ENCODE results near the gene OR1I1. TPM values are rescaled to one million over a fixed set of nuclear protein-coding genes. Genes with fewer than 3 reads are reported as not detected.

OR1I1 gene
- total RNA-seq, 1 donor from 2014 or later: not detected

GRCh38 chr19:15118248-15118647, 36.2 kb downstream of the OR1I1 start:
- DNase-seq (ENCODE audit: low read depth in 2 of 2): no peak

DNA sequence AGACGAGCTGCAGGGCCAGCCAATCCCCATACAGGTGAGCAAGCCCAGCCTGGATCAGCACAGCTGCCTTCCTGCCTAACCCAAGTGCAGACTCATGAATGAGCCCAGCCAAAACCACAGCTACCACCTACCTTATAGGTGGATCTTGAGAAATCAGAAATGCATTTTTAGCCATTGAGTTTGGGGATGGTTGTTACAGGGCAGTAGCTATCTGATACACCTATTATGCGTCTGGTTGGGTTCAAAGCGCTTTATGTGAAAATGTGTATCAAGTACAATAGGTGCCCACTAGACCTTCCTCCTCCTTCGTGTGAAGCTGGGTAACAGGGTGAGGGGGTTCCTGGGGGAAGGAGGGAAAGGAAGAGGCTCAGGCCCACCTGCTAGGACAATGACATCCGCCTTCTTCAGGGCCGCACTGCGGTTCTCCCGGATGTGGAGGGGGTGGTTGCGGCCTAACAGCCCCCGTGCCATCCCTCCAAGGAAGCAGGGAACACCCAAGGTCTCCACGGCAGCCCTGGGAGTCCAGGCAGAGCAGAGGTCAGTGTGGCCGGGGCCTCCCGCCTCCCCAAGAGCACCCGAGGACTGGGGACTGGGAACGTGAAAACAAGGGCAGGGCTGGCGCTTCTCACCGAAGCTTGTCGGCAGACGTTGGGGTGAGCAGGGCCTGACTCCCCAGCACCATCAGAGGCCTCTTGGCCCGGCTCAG, 36.9 kb downstream of the OR1I1 start:
- no peak for DNase-seq (ENCODE audit: low read depth in 2 of 2)

- no peak for DNase-seq (ENCODE audit: low read depth in 2 of 2)
Observed at GRCh38 chr19:15120135-15121026, 38.4 kb downstream of the OR1I1 start.

- no peak for DNase-seq (ENCODE audit: low read depth in 2 of 2)
Observed at GRCh38 chr19:15122331-15123030, 40.5 kb downstream of the OR1I1 start.

DNA sequence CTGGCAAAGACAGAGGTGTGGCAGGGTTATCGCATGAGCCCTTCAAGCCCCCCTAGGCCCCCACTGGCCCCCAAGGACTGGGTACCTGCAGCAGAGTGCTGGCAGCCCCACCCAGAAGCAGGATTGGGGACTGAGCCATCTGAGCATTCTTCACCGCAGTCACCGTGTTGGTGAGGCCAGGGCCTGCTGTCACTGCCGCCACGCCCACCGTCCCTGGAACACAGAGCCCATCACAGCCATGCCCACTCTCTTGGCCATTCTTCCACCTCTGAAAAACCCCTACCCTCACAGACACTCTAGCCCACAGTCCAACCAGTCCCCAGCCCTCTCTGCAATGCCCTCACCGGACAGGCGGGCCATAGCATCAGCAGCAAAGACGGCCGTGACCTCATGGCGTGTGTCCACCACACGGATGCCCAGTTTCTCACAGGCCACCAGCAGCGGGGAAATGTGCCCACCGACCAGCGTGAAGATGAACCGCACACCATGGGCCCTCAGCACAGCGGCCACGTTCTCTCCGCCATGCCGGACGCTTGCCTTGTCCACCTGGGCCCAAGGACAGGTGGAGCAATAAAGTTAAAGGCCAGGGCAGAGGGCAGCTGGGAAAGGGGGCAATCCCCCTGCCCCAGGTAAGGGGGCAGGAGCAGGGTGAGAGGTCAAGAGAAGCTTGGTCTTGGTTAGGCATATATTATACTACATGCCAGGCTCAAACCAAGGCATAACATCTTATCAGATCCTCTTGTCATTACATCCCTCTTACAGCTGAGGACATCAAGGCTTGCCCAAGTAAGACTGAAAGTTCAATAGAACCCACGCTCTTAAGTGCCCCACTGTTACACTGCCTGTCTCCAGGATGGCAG, 41.2 kb downstream of the OR1I1 start:
- no peak for DNase-seq (ENCODE audit: low read depth in 2 of 2)

- no peak for DNase-seq (ENCODE audit: low read depth in 2 of 2)
Observed at GRCh38 chr19:15123900-15124299, 41.9 kb downstream of the OR1I1 start.

DNA sequence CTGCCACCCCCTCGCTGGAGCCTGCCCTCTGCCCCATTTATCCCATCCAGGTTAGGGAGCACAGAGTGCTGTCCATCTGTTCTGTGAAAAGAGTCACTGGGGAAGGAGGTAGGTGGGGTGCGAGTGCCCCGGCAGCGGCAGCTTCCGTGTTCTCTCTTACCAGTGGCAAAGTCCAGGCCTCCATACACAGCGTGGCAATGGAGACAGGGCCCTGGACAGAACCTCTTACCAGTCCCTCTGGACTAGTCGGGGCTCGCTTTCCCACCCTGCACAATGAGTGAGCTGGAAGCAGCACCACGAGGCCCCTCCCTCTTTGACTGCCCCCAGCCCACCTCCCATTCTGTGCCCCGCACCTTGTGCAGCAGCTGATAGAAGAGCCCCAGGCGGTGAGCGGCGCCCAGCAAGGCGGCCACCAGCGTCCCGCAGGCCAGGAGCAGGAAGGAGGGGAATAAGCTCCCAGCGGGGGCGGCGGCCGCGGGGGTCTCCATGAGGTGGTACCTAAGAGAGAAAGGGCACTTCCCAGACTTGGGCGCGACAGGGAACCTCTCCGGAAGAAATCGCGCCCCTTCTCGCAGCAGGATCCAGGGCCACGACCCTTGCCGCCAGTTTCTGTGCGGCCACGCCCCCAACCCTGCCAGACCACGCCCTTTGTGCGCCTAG, 42.7 kb downstream of the OR1I1 start:
- DNase-seq (ENCODE audit: low read depth in 2 of 2): no peak

DNA sequence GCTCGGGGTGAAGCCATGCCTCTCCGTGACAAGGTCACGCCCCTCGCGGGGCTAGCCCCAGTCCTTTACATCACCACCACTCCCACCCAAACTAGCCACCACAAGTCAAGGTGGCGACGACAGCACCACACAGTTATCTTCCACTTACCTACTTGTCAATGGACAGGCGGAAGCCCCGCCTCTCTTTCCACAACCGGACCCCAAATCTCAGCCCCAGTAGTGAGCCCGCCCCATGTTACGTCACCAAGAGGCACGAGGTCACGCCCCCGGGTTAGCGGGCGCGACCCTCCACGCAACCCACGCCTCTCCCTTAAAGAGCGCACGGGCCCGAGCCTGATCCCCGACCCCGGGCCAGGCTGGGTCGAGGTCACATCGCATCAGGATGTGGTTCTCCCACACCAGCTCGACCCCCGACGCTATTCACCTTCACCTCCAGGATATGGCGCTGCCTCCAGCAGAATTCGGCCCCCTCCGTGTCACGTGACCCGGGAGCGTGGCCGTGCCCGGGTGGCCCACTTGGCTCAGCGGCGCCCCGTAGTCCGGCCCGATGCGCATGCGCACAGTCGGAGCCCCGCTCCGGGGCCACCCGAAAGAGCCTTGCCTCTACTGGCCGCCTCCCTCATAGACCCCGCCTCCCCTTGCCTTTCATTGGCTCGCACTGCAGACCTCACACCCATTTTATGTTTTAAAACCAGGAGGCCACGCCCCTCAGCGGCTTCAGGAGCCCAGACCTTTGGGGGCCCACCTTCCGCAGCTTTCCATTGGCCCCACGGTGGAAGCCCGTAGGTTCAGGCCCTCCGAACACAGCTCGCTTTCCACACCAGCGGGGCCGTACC, 43.4 kb downstream of the OR1I1 start:
- DNase-seq (ENCODE audit: low read depth in 2 of 2): peak; percentile 94 to 98

- DNase-seq (ENCODE audit: low read depth in 2 of 2): no peak
Observed at GRCh38 chr19:15126131-15126910, 44.3 kb downstream of the OR1I1 start.

DNA sequence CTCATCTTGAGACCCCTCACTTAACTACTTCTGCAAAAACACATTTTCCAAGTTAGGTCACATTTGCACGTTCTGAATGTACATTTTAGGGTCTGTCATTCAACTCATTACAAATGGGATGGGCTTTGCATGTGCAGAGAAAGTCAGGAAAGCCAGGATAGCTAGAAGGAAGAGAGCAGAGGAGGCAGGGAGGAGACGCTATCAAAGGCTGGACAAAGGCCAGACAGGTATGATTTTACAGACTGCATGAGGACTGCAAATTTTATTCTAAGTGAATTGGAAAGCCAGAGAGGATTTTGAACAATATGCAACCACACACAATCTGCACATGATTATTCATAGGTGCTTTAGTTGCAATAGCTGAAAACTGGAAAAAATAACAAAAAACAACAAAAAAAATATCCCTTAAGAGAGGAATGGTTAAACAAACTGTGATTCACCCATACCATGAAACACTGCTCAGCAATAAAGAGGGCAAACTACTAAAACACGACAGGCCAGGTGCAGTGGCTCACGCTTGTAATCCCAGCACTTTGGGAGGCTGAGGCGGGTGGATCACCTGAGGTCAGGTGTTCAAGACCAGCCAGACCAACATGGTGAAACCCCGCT, 46.3 kb downstream of the OR1I1 start:
- DNase-seq (ENCODE audit: low read depth in 2 of 2): no peak

DNA sequence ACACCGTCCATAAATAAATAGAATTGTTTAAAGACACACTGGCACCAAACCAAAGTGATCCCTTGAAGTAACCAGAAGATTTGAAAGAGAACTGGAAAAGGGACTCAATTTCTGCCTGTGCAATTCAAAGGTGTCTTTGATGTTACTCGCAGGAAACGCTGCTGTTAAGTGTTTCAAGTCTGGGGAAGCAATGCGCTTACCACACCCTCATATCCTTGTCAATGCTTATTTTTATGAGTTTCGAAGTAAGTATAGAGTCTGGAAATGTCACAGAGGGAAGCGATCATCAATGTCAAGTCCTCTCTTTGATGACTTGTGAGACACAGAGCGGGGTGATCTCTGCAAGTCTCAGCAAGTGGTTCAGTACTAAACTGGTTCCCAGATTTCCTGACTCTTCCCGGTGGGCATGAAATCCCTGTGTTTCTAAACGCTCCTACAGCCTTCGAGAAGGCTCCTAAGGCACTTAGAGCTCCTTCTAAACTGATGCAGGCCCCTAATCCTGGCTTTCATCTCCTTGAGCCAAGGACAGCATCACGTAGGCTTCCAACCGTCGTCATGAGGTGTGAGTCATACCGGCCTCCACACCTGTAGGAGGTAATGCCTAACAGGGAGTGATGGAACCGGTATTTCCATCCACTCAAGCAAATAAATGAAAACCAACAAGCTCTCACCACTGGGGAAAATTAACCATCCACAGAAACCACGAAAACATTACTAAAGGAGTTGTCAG, 48.0 kb downstream of the OR1I1 start:
- no peak for DNase-seq (ENCODE audit: low read depth in 2 of 2)

GRCh38 chr19:15136234-15136954, 54.4 kb downstream of the OR1I1 start:
- DNase-seq (ENCODE audit: low read depth in 2 of 2): no peak

- no peak for DNase-seq (ENCODE audit: low read depth in 2 of 2)
Observed at GRCh38 chr19:15137777-15138176, 55.8 kb downstream of the OR1I1 start.

DNA sequence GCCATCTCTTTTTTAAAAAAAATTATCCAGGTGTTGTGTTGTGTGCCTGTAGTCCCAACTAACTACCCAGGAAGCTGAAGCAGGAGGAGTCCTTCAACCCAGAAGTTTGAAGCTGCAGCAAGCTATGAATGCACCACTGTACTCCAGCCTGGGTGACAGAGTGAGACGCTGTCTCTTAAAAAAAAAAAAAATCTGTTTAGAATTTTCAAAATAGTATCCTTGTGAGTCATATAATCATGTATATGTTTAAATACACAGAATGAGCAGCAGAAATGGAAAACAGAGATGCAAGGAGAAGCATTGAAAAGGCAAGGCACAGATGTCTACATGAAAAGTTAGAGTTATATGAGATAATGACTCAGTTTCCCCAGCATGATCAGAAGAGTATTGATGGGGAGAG, 56.4 kb downstream of the OR1I1 start:
- DNase-seq (ENCODE audit: low read depth in 2 of 2): no peak

DNA sequence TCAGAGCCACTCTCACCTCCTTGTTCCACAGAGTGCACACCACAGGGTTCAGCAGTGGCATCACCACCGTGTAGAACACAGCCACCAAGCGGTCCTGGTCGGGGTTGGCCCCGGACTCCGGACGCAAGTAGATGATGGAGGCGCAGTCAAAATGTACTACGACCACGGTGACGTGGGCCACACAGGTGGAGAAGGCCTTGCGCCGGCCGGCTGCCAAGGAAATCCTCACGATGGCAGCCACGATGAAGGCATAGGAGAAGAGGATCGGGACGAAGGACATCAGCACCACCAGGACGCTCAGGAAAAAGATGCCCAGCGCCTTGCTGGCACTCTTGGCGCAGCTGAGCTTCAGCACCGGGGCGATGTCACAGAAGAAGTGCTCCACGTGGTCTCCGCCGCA, 59.1 kb downstream of the OR1I1 start:
- DNase-seq (ENCODE audit: low read depth in 2 of 2): no peak

DNA sequence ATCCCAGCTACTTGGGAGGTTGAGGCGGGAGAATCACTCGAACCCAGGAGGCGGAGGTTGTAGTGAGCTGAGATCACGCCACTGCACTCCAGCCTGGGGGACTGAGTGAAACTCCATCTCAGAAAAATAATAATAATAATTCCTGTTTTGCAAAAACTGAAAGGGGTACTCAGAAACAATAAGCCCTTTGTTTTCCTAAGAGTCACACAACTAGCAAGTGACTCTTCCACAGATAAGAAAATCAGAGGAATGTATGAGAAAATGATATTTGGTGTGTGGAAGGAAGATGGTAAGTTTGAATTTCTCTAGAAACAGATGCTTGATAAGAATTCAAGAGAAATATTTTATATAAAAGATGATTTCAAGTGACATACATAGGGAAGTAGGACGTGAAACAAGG, 60.3 kb downstream of the OR1I1 start:
- no peak for DNase-seq (ENCODE audit: low read depth in 2 of 2)
